Dendritic cell treated with granulocyte-macrophage colony-stimulating factor and Interleukin-4, amounts not matched to agents 40 ng/mL and 50 ng/mL, for 4 days (primary cell): ENCODE results near the gene GARIN1A.
"Not testable (repeated sequence)": the region's sequence is repeated elsewhere in the genome, so short reads cannot be mapped to it uniquely, and the experiment has no call there.

ENCODE experiments used
- H3K27ac Mint-ChIP-seq: one replicate; pipeline ENCODE4 v1.8.0; 2022; ENCODE audit warnings: mild to moderate bottlenecking, mixed read lengths
- H3K27me3 Mint-ChIP-seq: one replicate; pipeline ENCODE4 v1.8.0; 2022; ENCODE audit warnings: mild to moderate bottlenecking, mixed read lengths
- H3K36me3 Mint-ChIP-seq: one replicate; pipeline ENCODE4 v1.8.0; 2022; ENCODE audit warnings: low read depth, mixed read lengths
- H3K4me1 Mint-ChIP-seq: one replicate; pipeline ENCODE4 v1.8.0; 2022; ENCODE audit warnings: low read depth, mixed read lengths
- H3K4me3 Mint-ChIP-seq: one replicate; pipeline ENCODE4 v1.8.0; 2022; ENCODE audit warnings: mild to moderate bottlenecking, moderate library complexity, mixed read lengths
- H3K9me3 Mint-ChIP-seq: one replicate; pipeline ENCODE4 v1.8.0; 2022; ENCODE audit warnings: mixed read lengths
- intact Hi-C: fragments of 100-400 bp; cut with micrococcal nuclease; formaldehyde crosslinking; loops from one replicate; pipeline ENCODE4 v1.15.0; 2022

Gene GARIN1A

GRCh38 chr7:128665057-128665456 is 7.0 kb upstream of the GARIN1A start:
- Mint-ChIP-seq H3K4me3 (no peak overlapping the region), H3K27me3 (no peaks in the 10 kb centered on the region), H3K27ac (no peak overlapping the region), H3K4me1 (no peaks in the 10 kb centered on the region), H3K36me3 (peaks cover 9% of the 10 kb centered on the region), H3K9me3 (peaks cover 13% of the 10 kb centered on the region)
- intact Hi-C loops: no loop called here

- Mint-ChIP-seq H3K9me3 (peaks cover 11% of the 10 kb centered on the region), H3K4me1 (no peaks in the 10 kb centered on the region), H3K4me3 (no peak overlapping the region), H3K27me3 (no peaks in the 10 kb centered on the region), H3K27ac (no peak overlapping the region), H3K36me3 (peaks cover 8% of the 10 kb centered on the region)
- intact Hi-C loops: no loop called here
Observed at GRCh38 chr7:128666200-128666599, 5.9 kb upstream of the GARIN1A start.

- intact Hi-C loops: no loop called here
- Mint-ChIP-seq H3K9me3 (no peaks in the 10 kb centered on the region), H3K4me1 (no peaks in the 10 kb centered on the region), H3K4me3 (no peak overlapping the region), H3K36me3 (no peaks in the 10 kb centered on the region), H3K27me3 (peaks cover 21% of the 10 kb centered on the region), H3K27ac (no peak overlapping the region)
Observed at GRCh38 chr7:128672927-128673517, 930 bp downstream of the GARIN1A start.

DNA sequence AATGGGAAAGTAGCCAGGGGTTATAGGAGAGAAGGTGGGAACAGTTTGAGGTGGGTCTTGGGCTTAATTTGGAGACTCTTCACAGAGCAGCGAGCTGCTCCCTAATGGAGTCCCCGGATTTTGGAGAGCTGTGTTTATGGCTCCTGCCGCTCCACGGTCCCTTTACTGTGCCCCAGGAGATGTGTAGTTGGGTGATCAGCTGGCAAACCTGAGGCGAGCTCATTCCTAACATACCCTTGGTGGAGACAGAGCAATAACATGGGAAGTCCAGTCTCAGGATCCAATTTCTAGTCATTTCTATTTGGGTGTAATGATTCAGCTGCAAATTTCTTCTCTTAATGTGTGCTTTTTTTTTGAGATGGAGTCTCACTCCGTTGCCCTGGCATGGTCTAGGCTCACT is 1.5 kb downstream of the GARIN1A start:
- H3K4me1 Mint-ChIP-seq: no peaks in the 10 kb centered on the region
- H3K4me3 Mint-ChIP-seq: no peak overlapping the region
- H3K27ac Mint-ChIP-seq: no peak overlapping the region
- H3K9me3 Mint-ChIP-seq: no peaks in the 10 kb centered on the region
- peaks cover 21% of the 10 kb centered on the region for H3K27me3 Mint-ChIP-seq
- intact Hi-C loops: no loop called here
- no peaks in the 10 kb centered on the region for H3K36me3 Mint-ChIP-seq

DNA sequence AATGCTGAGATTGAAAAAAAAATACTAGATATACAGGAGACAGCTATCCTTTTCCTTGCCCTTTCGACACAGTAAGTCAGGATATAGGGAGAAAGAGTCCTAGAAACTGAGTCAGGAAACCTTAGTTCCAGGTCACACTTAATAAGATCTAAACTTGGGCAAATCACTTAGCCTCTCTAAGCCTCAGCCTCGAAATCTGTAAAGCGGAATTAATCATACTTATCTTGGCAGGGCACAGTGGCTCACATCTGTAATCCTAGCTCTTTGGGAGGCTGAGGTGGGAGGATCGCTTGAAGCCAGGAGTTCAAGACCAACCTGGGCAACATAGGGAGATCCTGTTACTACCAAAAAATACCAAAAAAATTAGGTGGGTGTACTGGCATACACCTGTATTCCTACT is 4.6 kb downstream of the GARIN1A start:
- Mint-ChIP-seq H3K4me3 (no peak overlapping the region), H3K27me3 (peaks cover 21% of the 10 kb centered on the region), H3K27ac (no peak overlapping the region), H3K9me3 (no peaks in the 10 kb centered on the region), H3K4me1 (peaks cover 5% of the 10 kb centered on the region), H3K36me3 (no peaks in the 10 kb centered on the region)
- intact Hi-C loops: no loop called here

GRCh38 chr7:128679920-128680319 is 7.8 kb downstream of the GARIN1A start:
- peaks cover 5% of the 10 kb centered on the region for H3K4me1 Mint-ChIP-seq
- intact Hi-C loops: no loop called here
- H3K4me3 Mint-ChIP-seq: no peak overlapping the region
- H3K9me3 Mint-ChIP-seq: no peaks in the 10 kb centered on the region
- H3K36me3 Mint-ChIP-seq: no peaks in the 10 kb centered on the region
- H3K27me3 Mint-ChIP-seq: peaks cover 5% of the 10 kb centered on the region
- no peak overlapping the region for H3K27ac Mint-ChIP-seq

GRCh38 chr7:128681794-128682537 is 9.9 kb downstream of the GARIN1A start:
- Mint-ChIP-seq H3K4me3 (no peak overlapping the region), H3K4me1 (peaks cover 5% of the 10 kb centered on the region), H3K27me3 (no peaks in the 10 kb centered on the region), H3K9me3 (no peaks in the 10 kb centered on the region), H3K36me3 (no peaks in the 10 kb centered on the region), H3K27ac (no peak overlapping the region)
- intact Hi-C loops: no loop called here

DNA sequence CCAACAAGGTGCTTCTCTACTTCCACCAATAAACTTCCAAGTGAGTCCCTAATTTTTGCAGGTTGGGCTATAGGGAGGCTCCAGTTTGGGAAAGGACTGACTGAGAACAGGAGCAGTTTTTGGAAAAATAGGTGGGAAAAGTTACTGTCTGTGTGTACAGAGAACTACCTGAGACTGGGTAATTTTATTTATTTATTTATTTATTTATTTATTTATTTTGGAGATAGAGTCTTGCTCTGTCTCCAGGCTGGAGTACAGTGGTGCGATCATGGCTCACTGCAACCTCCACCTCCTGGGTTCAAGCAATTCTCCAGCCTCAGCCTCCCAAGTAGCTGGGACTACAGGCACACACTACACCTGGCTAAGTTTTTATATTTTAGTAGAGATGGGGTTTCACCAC is 11.2 kb downstream of the GARIN1A start:
- H3K36me3 Mint-ChIP-seq, H3K4me1 Mint-ChIP-seq, H3K4me3 Mint-ChIP-seq, H3K27ac Mint-ChIP-seq, H3K27me3 Mint-ChIP-seq, intact Hi-C loops, H3K9me3 Mint-ChIP-seq: not testable (repeated sequence)

DNA sequence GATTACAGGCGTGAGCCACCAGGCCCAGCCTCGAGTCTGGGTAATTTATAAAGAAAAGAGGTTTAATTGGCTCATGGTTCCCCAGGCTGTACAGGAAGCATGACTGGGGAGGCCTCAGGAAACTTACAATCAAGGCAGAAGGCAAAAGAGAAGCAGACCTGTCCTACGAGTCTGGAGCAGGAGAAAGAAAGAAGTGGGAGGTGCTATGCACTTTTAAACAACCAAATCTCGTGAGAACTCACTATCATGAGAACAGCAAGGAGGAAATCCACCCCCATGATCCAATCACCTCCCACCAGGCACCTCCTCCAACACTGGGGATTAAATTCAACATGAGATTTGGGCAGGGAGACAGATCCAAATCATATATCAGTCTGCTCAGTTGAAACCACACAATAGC is 11.6 kb downstream of the GARIN1A start:
- H3K27me3 Mint-ChIP-seq, H3K27ac Mint-ChIP-seq, H3K9me3 Mint-ChIP-seq, H3K36me3 Mint-ChIP-seq, H3K4me3 Mint-ChIP-seq, intact Hi-C loops, H3K4me1 Mint-ChIP-seq: not testable (repeated sequence)

DNA sequence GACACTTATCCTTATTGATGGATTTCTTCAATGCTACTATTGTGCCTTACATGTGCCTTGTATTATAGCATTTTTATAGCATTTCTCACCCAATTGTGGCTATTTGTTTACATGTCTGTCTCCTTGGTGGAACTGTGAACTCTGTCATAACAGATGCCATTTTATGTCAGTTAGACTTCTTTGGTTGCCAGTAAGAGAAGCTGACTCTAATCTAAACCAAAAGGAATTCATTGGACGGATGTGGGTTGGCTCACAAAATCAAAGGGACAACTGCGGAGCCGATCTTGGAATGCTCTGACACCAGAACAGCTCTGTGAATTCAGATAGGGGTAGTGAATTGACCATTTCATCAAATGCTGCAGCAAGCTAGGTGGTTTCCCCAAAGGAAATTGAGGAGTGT is 15.0 kb downstream of the GARIN1A start:
- intact Hi-C loops: no loop called here
- Mint-ChIP-seq H3K9me3 (no peaks in the 10 kb centered on the region), H3K36me3 (no peaks in the 10 kb centered on the region), H3K4me1 (no peaks in the 10 kb centered on the region), H3K27me3 (peaks cover 5% of the 10 kb centered on the region), H3K4me3 (no peak overlapping the region), H3K27ac (no peak overlapping the region)

DNA sequence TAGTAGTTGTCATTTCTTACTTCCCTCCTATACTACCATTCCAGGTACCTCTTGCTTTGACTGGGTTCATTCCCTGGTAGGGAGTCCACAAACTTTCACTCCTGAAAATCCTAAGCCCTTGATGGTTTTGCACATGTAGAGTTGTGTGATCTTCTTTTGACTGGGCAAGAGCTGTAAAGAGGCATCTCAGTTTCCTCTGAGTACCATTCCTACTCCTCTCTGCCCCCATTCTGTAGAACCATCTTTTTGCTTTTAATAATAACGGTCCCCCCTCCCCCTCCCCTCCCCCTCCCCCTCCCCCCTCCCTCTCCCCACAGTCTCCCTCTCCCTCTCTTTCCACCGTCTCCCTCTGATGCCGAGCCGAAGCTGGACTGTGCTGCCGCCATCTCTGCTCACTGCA is 16.4 kb downstream of the GARIN1A start:
- no peak overlapping the region for H3K4me3 Mint-ChIP-seq
- intact Hi-C loops: no loop called here
- H3K36me3 Mint-ChIP-seq: no peaks in the 10 kb centered on the region
- peaks cover 8% of the 10 kb centered on the region for H3K27me3 Mint-ChIP-seq
- no peak overlapping the region for H3K27ac Mint-ChIP-seq
- no peaks in the 10 kb centered on the region for H3K4me1 Mint-ChIP-seq
- H3K9me3 Mint-ChIP-seq: no peaks in the 10 kb centered on the region

GRCh38 chr7:128689161-128689935 is 17.3 kb downstream of the GARIN1A start:
- H3K27me3 Mint-ChIP-seq, H3K36me3 Mint-ChIP-seq, H3K9me3 Mint-ChIP-seq, H3K27ac Mint-ChIP-seq, intact Hi-C loops, H3K4me1 Mint-ChIP-seq, H3K4me3 Mint-ChIP-seq: not testable (repeated sequence)

DNA sequence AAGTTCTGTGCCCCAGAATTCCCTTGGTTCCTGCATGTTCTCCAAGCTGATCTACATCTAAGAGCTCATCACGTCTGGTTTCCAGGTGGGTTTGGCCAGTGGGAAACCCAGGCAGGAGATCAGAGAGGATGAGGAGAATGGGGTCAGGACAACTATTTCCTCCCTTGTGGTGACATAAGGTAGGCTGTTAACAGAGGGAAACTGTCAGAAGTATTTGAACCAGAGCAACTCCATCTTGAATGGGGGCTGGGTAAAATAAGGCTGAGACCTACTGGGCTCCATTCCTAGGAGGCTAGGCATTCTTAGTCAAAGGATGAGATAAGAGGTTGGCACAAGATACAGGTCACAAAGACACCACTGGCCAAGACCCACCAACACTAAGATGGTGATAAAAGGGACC is 19.1 kb downstream of the GARIN1A start:
- no peaks in the 10 kb centered on the region for H3K4me1 Mint-ChIP-seq
- no peaks in the 10 kb centered on the region for H3K36me3 Mint-ChIP-seq
- no peaks in the 10 kb centered on the region for H3K9me3 Mint-ChIP-seq
- H3K27me3 Mint-ChIP-seq: peaks cover 14% of the 10 kb centered on the region
- no peak overlapping the region for H3K4me3 Mint-ChIP-seq
- intact Hi-C loops: no loop called here
- H3K27ac Mint-ChIP-seq: no peak overlapping the region

GRCh38 chr7:128692623-128693270 is 20.7 kb downstream of the GARIN1A start:
- peaks cover 8% of the 10 kb centered on the region for H3K4me1 Mint-ChIP-seq
- no peak overlapping the region for H3K27ac Mint-ChIP-seq
- peaks cover 30% of the 10 kb centered on the region for H3K27me3 Mint-ChIP-seq
- no peaks in the 10 kb centered on the region for H3K36me3 Mint-ChIP-seq
- H3K9me3 Mint-ChIP-seq: no peaks in the 10 kb centered on the region
- H3K4me3 Mint-ChIP-seq: no peak overlapping the region
- intact Hi-C loops: no loop called here
